Transverse colon (tissue), 4 donors: ENCODE data around the gene CAPN13. TPM values are rescaled to one million over a fixed set of nuclear protein-coding genes. Genes with fewer than 3 reads are reported as not detected.
"Not testable (repeated sequence)": the region's sequence is repeated elsewhere in the genome, so short reads cannot be mapped to it uniquely, and the experiment has no call there.

Experiments used
- DNase-seq: peaks from one replicate; pipeline ENCODE4 v3.0.0-alpha.2; 2019
- H3K27ac ChIP-seq, 4 donors: fragments of 200-600 bp; sonication (generic); 2 replicates each; pipeline ENCODE4 v1.5.1; 2016 to 2018; ENCODE audit warnings: inconsistent platforms in 4 of 4
- H3K27me3 ChIP-seq: fragments of 200-600 bp; sonication (generic); 2 replicates; pipeline ENCODE4 v1.5.1; 2017; ENCODE audit warnings: inconsistent platforms
- H3K36me3 ChIP-seq, 4 donors: fragments of 200-600 bp; sonication (generic); 2 replicates each; pipeline ENCODE4 v1.5.1; 2017 to 2019; ENCODE audit warnings: inconsistent platforms in 4 of 4
- H3K4me1 ChIP-seq, 4 donors: fragments of 200-600 bp; sonication (generic); 2 replicates each; pipeline ENCODE4 v1.5.1; 2017 to 2020; ENCODE audit warnings: inconsistent platforms in 4 of 4
- H3K4me3 ChIP-seq, 4 donors: fragments of 200-600 bp; sonication (generic); 1 replicate in 1 of 4; 2 replicates in 3 of 4; pipeline versions ENCODE4 v1.5.1 to v1.6.1; 2017 to 2019; ENCODE audit warnings: inconsistent platforms in 4 of 4
- H3K9me3 ChIP-seq, 2 donors: fragments of 200-600 bp; sonication (generic); 2 replicates each; pipeline ENCODE4 v1.5.1; 2017 to 2019; ENCODE audit warnings: inconsistent platforms in 2 of 2
- EP300 ChIP-seq: sonication (generic); formaldehyde crosslinking; IDR thresholded peaks from one replicate; pipeline ENCODE4 v1.6.1; 2017; ENCODE audit warnings: antibody characterized with exemption, low read depth
- POLR2A ChIP-seq: fragments of 450-650 bp; IDR thresholded peaks from one replicate; pipeline ENCODE4 v1.6.1; 2016; ENCODE audit warnings: antibody characterized with exemption, mild to moderate bottlenecking, moderate library complexity
- POLR2AphosphoS5 ChIP-seq, 3 donors: sonication (generic); formaldehyde crosslinking; IDR thresholded peaks; one replicate each; pipeline ENCODE4 v1.6.1; 2016; ENCODE audit warnings: antibody characterized with exemption in 3 of 3
- WGBS, 2 donors: methylation state at CpG; one replicate each; pipeline ENCODE4 v1.1.5; 2018; ENCODE audit warnings: low coverage in 1 of 2; 5-methylcytosine and 5-hydroxymethylcytosine counted together
- in situ Hi-C, 4 donors: fragments of 200-750 bp; cut with MboI; loops; one replicate each; pipeline versions ENCODE4 v1.15.0 to v1.15.1; 2017; ENCODE audit warnings: low sequenced_read_pairs in 3 of 4, low pct_ligation_motif_present in 1 of 4, low pct_unique_long_range_greater_than_20kb in 1 of 4
- intact Hi-C: fragments of 100-400 bp; cut with DNase I; formaldehyde crosslinking; loops from one replicate; pipeline ENCODE4 v1.15.1; 2023; ENCODE audit warnings: low total_unique reads
- total RNA-seq, 4 donors: library from RNA; depleted of rRNA; stranded (reverse); fragments of >200 nt; gene quantifications; one replicate each; pipeline ENCODE4 v1.1.0, GENCODE V29; 2016
- TF ChIP-seq, protein P1 (sequence below), 5 experiments: fragments of 200-600 bp in 3 of 5; fragments of 450-650 bp in 2 of 5; sonication (generic) in 3 of 5; IDR thresholded peaks; 1 replicate in 2 of 5; 2 replicates in 3 of 5; pipeline ENCODE4 v1.5.1; 2016 to 2017; ENCODE audit warnings: antibody characterized with exemption in 5 of 5, inconsistent platforms in 3 of 5, mild to moderate bottlenecking in 2 of 5, moderate library complexity in 1 of 5

Gene CAPN13
- total RNA-seq, 4 donors from 2014 or later, result 24.3 to 83.3 (median 52.3) TPM

DNA sequence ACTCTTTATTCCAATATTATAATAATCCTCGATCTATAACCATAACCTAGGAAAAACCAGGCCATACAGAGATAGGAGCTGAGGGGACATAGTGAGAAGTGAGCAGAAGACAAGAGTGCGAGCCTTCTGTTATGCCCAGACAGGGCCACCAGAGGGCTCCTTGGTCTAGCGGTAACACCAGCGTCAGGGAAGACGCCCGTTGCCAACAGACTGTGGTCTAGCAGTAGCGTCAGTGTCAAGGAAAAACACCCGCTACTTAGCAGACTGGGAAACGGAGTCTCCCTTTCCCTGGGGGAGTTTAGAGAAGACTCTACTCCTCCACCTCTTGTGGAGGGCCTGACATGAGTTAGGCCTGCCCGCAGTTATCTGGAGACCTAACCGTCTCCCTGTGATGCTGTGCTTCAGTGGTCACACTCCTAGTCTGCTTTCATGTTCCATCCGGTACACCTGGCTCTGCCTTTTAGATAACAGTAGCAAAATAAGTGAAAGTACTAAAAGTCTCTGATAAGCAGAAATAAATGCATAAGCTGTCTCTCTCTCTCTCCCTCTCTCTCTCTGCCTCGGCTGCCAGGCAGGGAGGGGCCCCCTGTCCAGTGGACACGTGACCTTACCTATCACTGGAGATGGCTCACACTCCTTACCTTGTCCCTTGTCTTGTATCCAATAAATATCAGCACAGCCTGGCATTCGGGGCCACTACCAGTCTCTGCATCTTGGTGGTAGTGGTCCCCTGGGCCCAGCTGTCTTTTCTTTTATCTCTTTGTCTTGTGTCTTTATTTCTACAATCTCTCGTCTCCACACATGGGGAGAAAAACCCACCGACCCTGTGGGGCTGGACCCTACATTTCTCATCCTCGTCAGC, 109.8 kb downstream of the CAPN13 start:
- H3K27ac ChIP-seq, H3K36me3 ChIP-seq, DNase-seq, in situ Hi-C loops, H3K27me3 ChIP-seq, intact Hi-C loops, H3K4me1 ChIP-seq, H3K4me3 ChIP-seq: not testable (repeated sequence)
- TF ChIP-seq, protein P1, sequence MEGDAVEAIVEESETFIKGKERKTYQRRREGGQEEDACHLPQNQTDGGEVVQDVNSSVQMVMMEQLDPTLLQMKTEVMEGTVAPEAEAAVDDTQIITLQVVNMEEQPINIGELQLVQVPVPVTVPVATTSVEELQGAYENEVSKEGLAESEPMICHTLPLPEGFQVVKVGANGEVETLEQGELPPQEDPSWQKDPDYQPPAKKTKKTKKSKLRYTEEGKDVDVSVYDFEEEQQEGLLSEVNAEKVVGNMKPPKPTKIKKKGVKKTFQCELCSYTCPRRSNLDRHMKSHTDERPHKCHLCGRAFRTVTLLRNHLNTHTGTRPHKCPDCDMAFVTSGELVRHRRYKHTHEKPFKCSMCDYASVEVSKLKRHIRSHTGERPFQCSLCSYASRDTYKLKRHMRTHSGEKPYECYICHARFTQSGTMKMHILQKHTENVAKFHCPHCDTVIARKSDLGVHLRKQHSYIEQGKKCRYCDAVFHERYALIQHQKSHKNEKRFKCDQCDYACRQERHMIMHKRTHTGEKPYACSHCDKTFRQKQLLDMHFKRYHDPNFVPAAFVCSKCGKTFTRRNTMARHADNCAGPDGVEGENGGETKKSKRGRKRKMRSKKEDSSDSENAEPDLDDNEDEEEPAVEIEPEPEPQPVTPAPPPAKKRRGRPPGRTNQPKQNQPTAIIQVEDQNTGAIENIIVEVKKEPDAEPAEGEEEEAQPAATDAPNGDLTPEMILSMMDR (IDR thresholded peaks at IDR 0.05), result peak in 2 of 5 experiments; percentile 6 to 10
- WGBS, 2 donors, result 82 to 88% methylated on average over 10 to 18 of the region's 18 CpGs
- H3K9me3 ChIP-seq, result peaks cover 10 to 11% of the 10 kb centered on the region in 2 donors

- no peak overlapping the region for H3K4me3 ChIP-seq
- in situ Hi-C loops, result no loop called here
- no peaks in the 10 kb centered on the region for H3K9me3 ChIP-seq
- intact Hi-C loops, result no loop called here
- no peaks in the 10 kb centered on the region for H3K4me1 ChIP-seq
- no peak for TF ChIP-seq EP300
- TF ChIP-seq, protein P1 (IDR thresholded peaks at IDR 0.05), result no peak
- TF ChIP-seq POLR2AphosphoS5 (IDR thresholded peaks at IDR 0.05), result no peak
- TF ChIP-seq POLR2A, result no peak
- no peaks in the 10 kb centered on the region for H3K27me3 ChIP-seq
- 85 to 94% methylated on average over 4 of the region's 4 CpGs for WGBS, 2 donors
- no peak overlapping the region for H3K27ac ChIP-seq
- no peak for DNase-seq
- H3K36me3 ChIP-seq, result no peaks in the 10 kb centered on the region
These were observed 111.5 kb downstream of the CAPN13 start for GRCh38 chr2:30695749-30696148.

GRCh38 chr2:30694286-30695055, 112.8 kb downstream of the CAPN13 start:
- in situ Hi-C loops (no loop called here), intact Hi-C loops (no loop called here)
- Histone ChIP-seq H3K4me3 (no peak overlapping the region), H3K27ac (peak overlapping the region in 1 of 4 donors; percentile 19), H3K27me3 (no peaks in the 10 kb centered on the region), H3K36me3 (no peaks in the 10 kb centered on the region), H3K9me3 (no peaks in the 10 kb centered on the region), H3K4me1 (peaks cover 0 to 2% (median under 1%) of the 10 kb centered on the region in 4 donors)
- TF ChIP-seq POLR2A (no peak), EP300 (no peak), POLR2AphosphoS5 (IDR thresholded peaks at IDR 0.05) (no peak)
- TF ChIP-seq, protein P1 (IDR thresholded peaks at IDR 0.05), result no peak
- DNase-seq, result no peak
- 52 to 67% methylated on average over 5 to 8 of the region's 8 CpGs for WGBS, 2 donors

GRCh38 chr2:30693821-30694281, 113.4 kb downstream of the CAPN13 start:
- in situ Hi-C loops, result no loop called here
- Histone ChIP-seq H3K4me3 (no peak overlapping the region), H3K9me3 (no peaks in the 10 kb centered on the region), H3K36me3 (no peaks in the 10 kb centered on the region), H3K27ac (no peak overlapping the region), H3K4me1 (peaks cover 0 to 8% (median 7%) of the 10 kb centered on the region in 4 donors), H3K27me3 (no peaks in the 10 kb centered on the region)
- intact Hi-C loops, result no loop called here
- no peak for TF ChIP-seq POLR2A
- TF ChIP-seq, protein P1 (IDR thresholded peaks at IDR 0.05), result no peak
- TF ChIP-seq POLR2AphosphoS5 (IDR thresholded peaks at IDR 0.05), result no peak
- TF ChIP-seq EP300, result no peak
- WGBS, 2 donors, result 75% methylated on average over 4 of the region's 4 CpGs; no CpG with 5 or more reads in 1 of the 2 donors
- DNase-seq, result no peak
